RWPE1 (cell line): Measurements from ENCODE around the gene SLC14A1.

Experiments
- CTCF ChIA-PET: fragments of 350-600 bp; sonication (Branson Sonifier 250); formaldehyde crosslinking; extraction: SDS; loops from one replicate; lab custom pipeline; 2021; lab: Yijun Ruan, JAX
- POLR2A ChIA-PET: fragments of 400-600 bp; formaldehyde crosslinking; extraction: SDS; loops from one replicate; lab custom pipeline; 2020; ENCODE audit warnings: antibody characterized with exemption; ENCODE audit not compliant: low non-redundant PET; lab: Yijun Ruan, JAX
- DNase-seq: peaks from one replicate; pipeline ENCODE4 v3.0.0; 2012; ENCODE audit warnings: low spot score
- H3K27ac ChIP-seq: fragments of 450-650 bp; 2 replicates; pipeline ENCODE4 v1.5.1; 2017
- TF ChIP-seq, protein P1 (sequence below): fragments of 450-650 bp; conservative IDR thresholded peaks from 2 replicates; pipeline ENCODE4 v1.5.1; 2017; ENCODE audit warnings: low read depth, mild to moderate bottlenecking

Gene SLC14A1

DNA sequence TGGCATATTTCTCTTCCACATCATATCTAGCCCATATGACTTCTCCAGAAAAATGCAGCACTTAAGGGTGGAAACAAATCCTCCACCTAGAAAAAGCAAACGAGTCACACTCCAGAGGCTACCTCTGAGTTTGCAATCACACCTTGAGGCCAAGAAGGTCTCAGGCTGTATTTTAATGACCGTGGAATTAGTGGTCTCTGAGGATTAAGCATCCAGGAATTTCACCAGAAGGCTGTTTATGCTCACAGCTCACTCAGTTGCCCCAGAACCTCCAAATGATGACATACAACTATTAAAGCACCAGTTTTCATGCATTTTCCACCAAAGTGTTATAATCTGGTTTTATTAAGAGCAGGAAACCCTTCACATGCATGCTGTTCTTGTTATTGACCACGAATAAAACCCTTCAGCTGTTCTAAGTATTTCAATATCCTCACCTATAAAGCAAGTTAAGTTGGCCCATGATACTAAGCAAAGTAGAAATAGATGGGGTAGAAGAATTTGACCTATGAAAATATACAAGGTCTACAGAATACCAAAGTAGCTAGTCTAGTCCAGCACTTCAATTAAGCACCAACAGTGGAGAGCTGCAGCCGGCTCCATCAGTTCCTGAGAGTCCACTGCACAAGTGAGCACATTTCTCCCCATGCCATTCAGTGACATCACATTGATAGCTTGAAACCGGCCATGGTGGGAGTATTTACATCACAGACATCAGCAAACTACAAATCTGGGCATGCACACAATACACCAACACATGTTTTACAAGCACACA, 39.5 kb upstream of the SLC14A1 start:
- CTCF ChIA-PET, result interaction anchor here (0.5 to 0.9 kb wide), 2 partner anchors 196 to 287 kb away, joined by 4 to 5 read pairs; no protein-coding TSS in a partner anchor
- POLR2A ChIA-PET, result no interaction called here
- no peak overlapping the region for H3K27ac ChIP-seq
- TF ChIP-seq, protein P1, sequence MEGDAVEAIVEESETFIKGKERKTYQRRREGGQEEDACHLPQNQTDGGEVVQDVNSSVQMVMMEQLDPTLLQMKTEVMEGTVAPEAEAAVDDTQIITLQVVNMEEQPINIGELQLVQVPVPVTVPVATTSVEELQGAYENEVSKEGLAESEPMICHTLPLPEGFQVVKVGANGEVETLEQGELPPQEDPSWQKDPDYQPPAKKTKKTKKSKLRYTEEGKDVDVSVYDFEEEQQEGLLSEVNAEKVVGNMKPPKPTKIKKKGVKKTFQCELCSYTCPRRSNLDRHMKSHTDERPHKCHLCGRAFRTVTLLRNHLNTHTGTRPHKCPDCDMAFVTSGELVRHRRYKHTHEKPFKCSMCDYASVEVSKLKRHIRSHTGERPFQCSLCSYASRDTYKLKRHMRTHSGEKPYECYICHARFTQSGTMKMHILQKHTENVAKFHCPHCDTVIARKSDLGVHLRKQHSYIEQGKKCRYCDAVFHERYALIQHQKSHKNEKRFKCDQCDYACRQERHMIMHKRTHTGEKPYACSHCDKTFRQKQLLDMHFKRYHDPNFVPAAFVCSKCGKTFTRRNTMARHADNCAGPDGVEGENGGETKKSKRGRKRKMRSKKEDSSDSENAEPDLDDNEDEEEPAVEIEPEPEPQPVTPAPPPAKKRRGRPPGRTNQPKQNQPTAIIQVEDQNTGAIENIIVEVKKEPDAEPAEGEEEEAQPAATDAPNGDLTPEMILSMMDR, result no peak
- DNase-seq, result no peak

- no peak overlapping the region for H3K27ac ChIP-seq
- TF ChIP-seq, protein P1, result no peak
- DNase-seq, result no peak
- POLR2A ChIA-PET, result no interaction called here
- CTCF ChIA-PET, result interaction anchor here (0.5 kb wide), 1 partner anchor 250 kb away, joined by 3 read pairs; no protein-coding TSS in a partner anchor
Observed at GRCh38 chr18:45686891-45687611, 36.9 kb upstream of the SLC14A1 start.

GRCh38 chr18:45687621-45688020, 36.4 kb upstream of the SLC14A1 start:
- TF ChIP-seq, protein P1, result no peak
- ChIA-PET POLR2A (no interaction called here), CTCF (interaction anchor here (0.5 kb wide), 1 partner anchor 251 kb away, joined by 3 read pairs; no protein-coding TSS in a partner anchor)
- H3K27ac ChIP-seq, result no peak overlapping the region
- no peak for DNase-seq

GRCh38 chr18:45688113-45688512, 35.9 kb upstream of the SLC14A1 start:
- ChIA-PET CTCF (no interaction called here), POLR2A (no interaction called here)
- TF ChIP-seq, protein P1, result no peak
- no peak for DNase-seq
- no peak overlapping the region for H3K27ac ChIP-seq

GRCh38 chr18:45688833-45689232, 35.1 kb upstream of the SLC14A1 start:
- POLR2A ChIA-PET, result no interaction called here
- no peak overlapping the region for H3K27ac ChIP-seq
- CTCF ChIA-PET, result no interaction called here
- DNase-seq, result no peak
- TF ChIP-seq, protein P1, result no peak

DNA sequence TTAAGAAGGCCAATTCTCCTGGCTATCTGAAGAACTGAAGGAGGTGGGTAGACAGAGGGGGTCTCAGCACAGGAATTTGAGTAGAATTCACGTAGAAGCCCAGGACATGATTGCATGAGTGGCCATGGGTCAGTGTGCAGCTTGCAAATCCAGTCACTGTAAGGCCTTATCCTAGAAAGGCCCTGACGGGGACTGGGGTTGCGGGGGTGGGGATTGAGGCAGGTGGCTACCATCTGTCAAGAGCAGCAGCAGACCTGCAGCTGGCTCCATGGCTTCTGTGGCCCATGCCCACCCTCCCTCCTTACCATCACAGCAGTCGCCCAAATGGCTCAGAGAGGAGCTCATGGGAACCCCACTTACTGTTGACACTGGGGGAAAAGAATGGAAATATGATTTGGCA, 34.6 kb upstream of the SLC14A1 start:
- H3K27ac ChIP-seq, result no peak overlapping the region
- CTCF ChIA-PET, result interaction anchor here (0.6 to 0.7 kb wide), 2 partner anchors 154 to 316 kb away, joined by 3 read pairs; no protein-coding TSS in a partner anchor
- TF ChIP-seq, protein P1, result no peak
- no peak for DNase-seq
- POLR2A ChIA-PET, result no interaction called here
